ENCODE results near the gene SLC38A2.

GRCh38 chr12:46359667-46360280 lies 12.8 kb downstream of the SLC38A2 start:
- TF ChIP-seq POLR2AphosphoS5 (IDR thresholded peaks at IDR 0.05; ENCODE audit: low read depth, low read length) (0 out of 2 replicates have a peak, but pooled peaks have one; percentile 20), POLR2A (IDR thresholded peaks at IDR 0.05; ENCODE audit: low read depth, low read length) (no peak), TAF1 (IDR thresholded peaks at IDR 0.05; ENCODE audit: borderline replicate concordance, low read depth, low read length) (no peak)
